Measurements from ENCODE around the gene KMT2E.

DNA sequence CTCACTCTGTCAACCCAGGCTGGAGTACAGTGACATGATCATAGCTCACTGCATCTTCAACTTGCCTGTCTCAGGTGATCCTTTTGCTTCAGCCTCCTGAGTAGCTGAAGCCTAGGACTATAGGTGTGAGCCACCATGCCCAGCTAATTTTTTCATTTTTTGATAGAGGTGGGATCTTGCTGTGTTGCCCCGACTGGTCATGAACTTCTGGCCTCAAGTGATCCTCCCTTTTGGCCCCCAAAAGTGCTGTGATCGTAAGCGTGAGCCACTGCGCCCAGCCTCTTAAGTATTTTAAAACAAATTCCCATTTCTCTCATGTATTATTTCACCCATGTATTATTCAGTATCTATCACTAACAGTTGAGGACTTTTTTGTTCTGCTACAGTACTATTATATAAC is 43.5 kb downstream of the KMT2E start:
- TF ChIP-seq, protein P1, sequence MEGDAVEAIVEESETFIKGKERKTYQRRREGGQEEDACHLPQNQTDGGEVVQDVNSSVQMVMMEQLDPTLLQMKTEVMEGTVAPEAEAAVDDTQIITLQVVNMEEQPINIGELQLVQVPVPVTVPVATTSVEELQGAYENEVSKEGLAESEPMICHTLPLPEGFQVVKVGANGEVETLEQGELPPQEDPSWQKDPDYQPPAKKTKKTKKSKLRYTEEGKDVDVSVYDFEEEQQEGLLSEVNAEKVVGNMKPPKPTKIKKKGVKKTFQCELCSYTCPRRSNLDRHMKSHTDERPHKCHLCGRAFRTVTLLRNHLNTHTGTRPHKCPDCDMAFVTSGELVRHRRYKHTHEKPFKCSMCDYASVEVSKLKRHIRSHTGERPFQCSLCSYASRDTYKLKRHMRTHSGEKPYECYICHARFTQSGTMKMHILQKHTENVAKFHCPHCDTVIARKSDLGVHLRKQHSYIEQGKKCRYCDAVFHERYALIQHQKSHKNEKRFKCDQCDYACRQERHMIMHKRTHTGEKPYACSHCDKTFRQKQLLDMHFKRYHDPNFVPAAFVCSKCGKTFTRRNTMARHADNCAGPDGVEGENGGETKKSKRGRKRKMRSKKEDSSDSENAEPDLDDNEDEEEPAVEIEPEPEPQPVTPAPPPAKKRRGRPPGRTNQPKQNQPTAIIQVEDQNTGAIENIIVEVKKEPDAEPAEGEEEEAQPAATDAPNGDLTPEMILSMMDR (IDR thresholded peaks at IDR 0.05): no peak
- TF ChIP-seq POLR2AphosphoS5 (IDR thresholded peaks at IDR 0.05): no peak
- TF ChIP-seq POLR2A (IDR thresholded peaks at IDR 0.05): no peak

Measured in prostate gland (tissue), 2 donors.